ENCODE data around the gene KANSL1. TPM values are rescaled to one million over a fixed set of nuclear protein-coding genes. Genes with fewer than 3 reads are reported as not detected.

Gene KANSL1
- total RNA-seq, 1 donor from 2014 or later = 152 TPM

GRCh38 chr17:46000757-46001156 lies 192.5 kb downstream of the KANSL1 start:
- Mint-ChIP-seq H3K36me3 (ENCODE audit: low read depth) (no peaks in the 10 kb centered on the region), H3K27ac (no peak overlapping the region), H3K9me3 (no peaks in the 10 kb centered on the region), H3K27me3 (no peaks in the 10 kb centered on the region), H3K4me3 (no peak overlapping the region), H3K4me1 (peaks cover 2% of the 10 kb centered on the region)
- intact Hi-C loops (cut with micrococcal nuclease) = loop anchor here (5.0 kb wide), 1 partner anchor 192 kb away; the partner anchor contains the start of gene KANSL1
- ChIA-PET POLR2A (interaction anchor here (0.7 to 1.9 kb wide), 2 partner anchors 19 to 25 kb away, joined by 3 to 4 read pairs; no protein-coding TSS in a partner anchor), CTCF (interaction anchor here (1.8 to 7.4 kb wide), 4 partner anchors 25 to 286 kb away, joined by 6 to 67 read pairs (median 29); no protein-coding TSS in a partner anchor)
- no peak for TF ChIP-seq CTCF (IDR thresholded peaks at IDR 0.05)
- ATAC-seq (ENCODE audit: low read depth) (no peak), DNase-seq (no peak)

- no peak for TF ChIP-seq CTCF (IDR thresholded peaks at IDR 0.05)
- Mint-ChIP-seq H3K9me3 (no peaks in the 10 kb centered on the region), H3K27me3 (no peaks in the 10 kb centered on the region), H3K4me1 (peaks cover 2% of the 10 kb centered on the region), H3K36me3 (ENCODE audit: low read depth) (no peaks in the 10 kb centered on the region), H3K27ac (no peak overlapping the region), H3K4me3 (no peak overlapping the region)
- no peak for ATAC-seq (ENCODE audit: low read depth)
- ChIA-PET POLR2A (no interaction called here), CTCF (interaction anchor here (1.8 to 7.4 kb wide), 3 partner anchors 25 to 212 kb away, joined by 6 to 67 read pairs (median 49); no protein-coding TSS in a partner anchor)
- intact Hi-C loops (cut with micrococcal nuclease) = loop anchor here (5.0 kb wide), 1 partner anchor 192 kb away; the partner anchor contains the start of gene KANSL1
- no peak for DNase-seq
Measured at GRCh38 chr17:46000292-46000691, 192.9 kb downstream of the KANSL1 start.

- H3K27me3 Mint-ChIP-seq = no peaks in the 10 kb centered on the region
- intact Hi-C loops (cut with micrococcal nuclease) = loop anchor here (5.0 kb wide), 1 partner anchor 192 kb away; the partner anchor contains the start of gene KANSL1
- peaks cover 2% of the 10 kb centered on the region for H3K4me1 Mint-ChIP-seq
- ChIA-PET POLR2A (no interaction called here), CTCF (interaction anchor here (5.8 to 7.4 kb wide), 2 partner anchors 44 to 212 kb away, joined by 49 to 67 read pairs; no protein-coding TSS in a partner anchor)
- no peak overlapping the region for H3K27ac Mint-ChIP-seq
- no peaks in the 10 kb centered on the region for H3K9me3 Mint-ChIP-seq
- ATAC-seq (ENCODE audit: low read depth) (no peak), DNase-seq (no peak)
- no peak for TF ChIP-seq CTCF (IDR thresholded peaks at IDR 0.05)
- H3K36me3 Mint-ChIP-seq (ENCODE audit: low read depth) = no peaks in the 10 kb centered on the region
- no peak overlapping the region for H3K4me3 Mint-ChIP-seq
Measured at GRCh38 chr17:45999900-46000290, 193.3 kb downstream of the KANSL1 start.

- Mint-ChIP-seq H3K27me3 (no peaks in the 10 kb centered on the region), H3K36me3 (ENCODE audit: low read depth) (no peaks in the 10 kb centered on the region), H3K4me1 (peaks cover 2% of the 10 kb centered on the region), H3K9me3 (no peaks in the 10 kb centered on the region), H3K4me3 (no peak within 1 kb of the TSS), H3K27ac (no peak within 1 kb of the TSS)
- DNase-seq = no peak
- no peak for ATAC-seq (ENCODE audit: low read depth)
- POLR2A ChIA-PET = no interaction called here
- TF ChIP-seq CTCF (IDR thresholded peaks at IDR 0.05) = no peak
- CTCF ChIA-PET = interaction anchor here (5.8 to 7.4 kb wide), 2 partner anchors 45 to 213 kb away, joined by 49 to 67 read pairs; no protein-coding TSS in a partner anchor
- intact Hi-C loops (cut with micrococcal nuclease) = no loop called here
Measured at GRCh38 chr17:45998987-45999899, 194.0 kb downstream of the KANSL1 start, which contains the start of gene STH. Gene STH, plus strand, starts transcription at chr17:45999250. Its CDS starts 30 bp downstream, at chr17:45999280.

GRCh38 chr17:45997624-45998023 lies 195.6 kb downstream of the KANSL1 start:
- no peaks in the 10 kb centered on the region for H3K9me3 Mint-ChIP-seq
- ATAC-seq (ENCODE audit: low read depth) = no peak
- no peak for TF ChIP-seq CTCF (IDR thresholded peaks at IDR 0.05)
- ChIA-PET CTCF (no interaction called here), POLR2A (no interaction called here)
- no peak overlapping the region for H3K27ac Mint-ChIP-seq
- H3K36me3 Mint-ChIP-seq (ENCODE audit: low read depth) = no peaks in the 10 kb centered on the region
- intact Hi-C loops (cut with micrococcal nuclease) = no loop called here
- no peaks in the 10 kb centered on the region for H3K27me3 Mint-ChIP-seq
- no peak for DNase-seq
- no peaks in the 10 kb centered on the region for H3K4me1 Mint-ChIP-seq
- no peak overlapping the region for H3K4me3 Mint-ChIP-seq

Data from activated B cell treated with CpG ODN at 0.5 μM for 24 hours (primary cell).